Keratinocyte (primary cell): Measurements from ENCODE around the gene PRADC1. TPM values are rescaled to one million over a fixed set of nuclear protein-coding genes. Genes with fewer than 3 reads are reported as not detected.
"Not testable (repeated sequence)": the region's sequence is repeated elsewhere in the genome, so short reads cannot be mapped to it uniquely, and the experiment has no call there.

ENCODE experiments used
- DNase-seq: peaks from one replicate; pipeline ENCODE4 v3.0.0-alpha.2; 2011; ENCODE audit warnings: low read depth, missing footprints, low spot score
- FAIRE-seq: peaks from 2 replicates; lab custom pipeline; 2011; peaks lifted over from hg19 to GRCh38; lab: Jason Lieb, UNC
- H2AFZ ChIP-seq: 2 replicates; pipeline ENCODE4 v1.6.0; 2012; ENCODE audit warnings: low read length, control low read depth, inconsistent platforms; ENCODE audit not compliant: control insufficient read depth
- H3K27ac ChIP-seq: 2 replicates; pipeline ENCODE4 v1.5.1; 2011; ENCODE audit warnings: low read length; ENCODE audit not compliant: control insufficient read depth, insufficient read depth
- H3K27me3 ChIP-seq: 3 replicates; pipeline ENCODE4 v1.6.0; 2011; ENCODE audit warnings: low read length; ENCODE audit not compliant: control insufficient read depth, insufficient read depth; ENCODE audit errors: extremely low read depth
- H3K36me3 ChIP-seq, 2 experiments: 2 replicates in 1 of 2; 3 replicates in 1 of 2; pipeline ENCODE4 v1.5.1; 2011; ENCODE audit warnings: low read length in 2 of 2, mild to moderate bottlenecking in 1 of 2; ENCODE audit not compliant: control insufficient read depth in 2 of 2, insufficient read depth in 2 of 2; ENCODE audit errors: extremely low read depth in 1 of 2
- H3K4me1 ChIP-seq: 3 replicates; pipeline ENCODE4 v1.5.1; 2011; ENCODE audit warnings: low read length; ENCODE audit not compliant: control insufficient read depth, insufficient read depth; ENCODE audit errors: extremely low read depth
- H3K4me2 ChIP-seq: 3 replicates; pipeline ENCODE4 v1.6.0; 2011; ENCODE audit warnings: low read depth, low read length; ENCODE audit not compliant: control insufficient read depth, insufficient read depth; ENCODE audit errors: extremely low read depth
- H3K4me3 ChIP-seq, 3 experiments: fragments of 200-600 bp in 1 of 3; sonication (generic) in 1 of 3; 2 replicates in 2 of 3; 3 replicates in 1 of 3; pipeline ENCODE4 v1.5.1; 2011 to 2016; ENCODE audit warnings: low read length in 3 of 3, mild to moderate bottlenecking in 3 of 3, control low read depth in 2 of 3, inconsistent platforms in 1 of 3, low read depth in 1 of 3, mixed read lengths in 1 of 3, mixed run types in 1 of 3, moderate library complexity in 1 of 3; ENCODE audit not compliant: control insufficient read depth in 2 of 3, insufficient read depth in 2 of 3; ENCODE audit errors: extremely low read depth in 1 of 3
- H3K79me2 ChIP-seq: 2 replicates; pipeline ENCODE4 v1.6.0; 2012; ENCODE audit warnings: low read length; ENCODE audit not compliant: control insufficient read depth, insufficient read depth
- H3K9ac ChIP-seq: 3 replicates; pipeline ENCODE4 v1.6.0; 2011; ENCODE audit warnings: low read length; ENCODE audit not compliant: control insufficient read depth, insufficient read depth; ENCODE audit errors: extremely low read depth
- H3K9me1 ChIP-seq: 3 replicates; pipeline ENCODE4 v1.6.0; 2011; ENCODE audit warnings: low read length; ENCODE audit not compliant: control insufficient read depth, insufficient read depth; ENCODE audit errors: extremely low read depth
- H3K9me3 ChIP-seq: 2 replicates; pipeline ENCODE4 v1.5.1; 2012; ENCODE audit warnings: low read depth, low read length; ENCODE audit not compliant: control insufficient read depth
- H4K20me1 ChIP-seq: 3 replicates; pipeline ENCODE4 v1.6.0; 2011; ENCODE audit warnings: low read length; ENCODE audit not compliant: control insufficient read depth, insufficient read depth; ENCODE audit errors: extremely low read depth
- EZH2 ChIP-seq: IDR thresholded peaks from one replicate; pipeline ENCODE4 v1.6.1; 2012; ENCODE audit warnings: inconsistent platforms, mild to moderate bottlenecking, low read length, moderate library complexity
- dilution Hi-C: fragments of 300-500 bp; cut with MboI; formaldehyde crosslinking; loops from one replicate; pipeline ENCODE4 v1.7.0; 2020; ENCODE audit warnings: low sequenced_read_pairs; ENCODE audit not compliant: extremely low pct_ligation_motif_present
- polyA plus RNA-seq, 5 experiments: library from polyadenylated mRNA; depleted of rRNA in 3 of 5; stranded (reverse) in 3 of 5; stranded (forward) in 1 of 5; unstranded in 1 of 5; fragments of >200 nt; gene quantifications; 1 replicate in 1 of 5; 2 replicates in 3 of 5; 3 replicates in 1 of 5; pipeline versions ENCODE4 v1.2.1 to v1.2.3, GENCODE V29; 2011 to 2012; ENCODE audit warnings: missing spikeins in 2 of 5, low read depth in 1 of 5, low replicate concordance in 1 of 5
- TF ChIP-seq, protein P1 (sequence below), 3 experiments: IDR thresholded peaks in 1 of 3; conservative IDR thresholded peaks in 1 of 3; optimal IDR thresholded peaks in 1 of 3; 2 replicates in 2 of 3; 3 replicates in 1 of 3; pipeline versions ENCODE3 to v1.5.1; 2011; ENCODE audit warnings: low read length in 3 of 3, mild to moderate bottlenecking in 3 of 3, moderate library complexity in 2 of 3, control low read depth in 1 of 3, inconsistent platforms in 1 of 3; ENCODE audit not compliant: insufficient read depth in 2 of 3; ENCODE audit errors: extremely low read depth in 1 of 3

Gene PRADC1
- polyA plus RNA-seq, 1 donor (not counting 4 experiments of a cell fraction or from before 2014, with no cell fraction given), result 8.2 TPM

DNA sequence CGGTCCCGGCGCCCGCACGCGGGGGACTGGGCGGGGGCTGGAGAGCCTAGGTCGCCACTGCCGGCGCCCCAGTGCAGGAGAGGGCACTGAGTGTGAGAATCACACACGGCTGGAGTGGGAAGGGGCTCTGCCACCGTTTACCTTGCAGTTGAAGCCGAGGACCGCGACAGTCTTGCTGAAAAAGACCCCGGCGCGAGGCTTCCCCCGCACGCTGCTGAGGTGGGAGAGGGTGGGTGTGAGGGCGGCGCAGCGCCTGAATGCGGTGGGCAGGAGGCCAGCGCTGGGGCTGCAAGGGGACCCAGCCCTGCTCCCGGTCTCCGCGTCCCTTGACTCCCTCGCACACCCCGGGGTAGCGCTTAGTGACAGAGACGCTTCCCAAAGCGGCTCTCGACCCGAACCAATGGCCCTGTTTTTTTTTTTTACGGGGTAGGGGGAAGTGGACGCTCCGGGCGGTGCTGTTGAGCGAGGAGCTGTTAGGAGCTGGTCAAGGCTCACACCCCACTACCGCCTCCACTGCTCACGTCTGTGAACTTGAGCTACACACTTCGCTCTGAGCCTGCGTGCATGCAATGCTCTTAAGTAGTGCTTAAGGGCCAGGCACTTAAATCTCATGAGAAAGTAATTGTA lies 29.9 kb downstream of the PRADC1 start:
- no peaks in the 10 kb centered on the region for H3K9me1 ChIP-seq
- no peak overlapping the region for H3K9ac ChIP-seq
- no peaks in the 10 kb centered on the region for H3K79me2 ChIP-seq
- H3K4me1 ChIP-seq, result peaks cover 6% of the 10 kb centered on the region
- no peak overlapping the region for H2AFZ ChIP-seq
- FAIRE-seq, result no peak
- H3K4me3 ChIP-seq, result no peak overlapping the region
- dilution Hi-C loops, result no loop called here
- no peak for DNase-seq
- TF ChIP-seq EZH2, result peak; percentile 94
- TF ChIP-seq, protein P1, sequence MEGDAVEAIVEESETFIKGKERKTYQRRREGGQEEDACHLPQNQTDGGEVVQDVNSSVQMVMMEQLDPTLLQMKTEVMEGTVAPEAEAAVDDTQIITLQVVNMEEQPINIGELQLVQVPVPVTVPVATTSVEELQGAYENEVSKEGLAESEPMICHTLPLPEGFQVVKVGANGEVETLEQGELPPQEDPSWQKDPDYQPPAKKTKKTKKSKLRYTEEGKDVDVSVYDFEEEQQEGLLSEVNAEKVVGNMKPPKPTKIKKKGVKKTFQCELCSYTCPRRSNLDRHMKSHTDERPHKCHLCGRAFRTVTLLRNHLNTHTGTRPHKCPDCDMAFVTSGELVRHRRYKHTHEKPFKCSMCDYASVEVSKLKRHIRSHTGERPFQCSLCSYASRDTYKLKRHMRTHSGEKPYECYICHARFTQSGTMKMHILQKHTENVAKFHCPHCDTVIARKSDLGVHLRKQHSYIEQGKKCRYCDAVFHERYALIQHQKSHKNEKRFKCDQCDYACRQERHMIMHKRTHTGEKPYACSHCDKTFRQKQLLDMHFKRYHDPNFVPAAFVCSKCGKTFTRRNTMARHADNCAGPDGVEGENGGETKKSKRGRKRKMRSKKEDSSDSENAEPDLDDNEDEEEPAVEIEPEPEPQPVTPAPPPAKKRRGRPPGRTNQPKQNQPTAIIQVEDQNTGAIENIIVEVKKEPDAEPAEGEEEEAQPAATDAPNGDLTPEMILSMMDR (optimal IDR thresholded peaks at IDR 0.05 in 1 of 3, IDR thresholded peaks at IDR 0.05 in 1 of 3, conservative IDR thresholded peaks at IDR 0.05 in 1 of 3; ENCODE audit: extremely low read depth in 1 of 3, insufficient read depth in 2 of 3, low read length in 3 of 3), result no peak
- H3K4me2 ChIP-seq, result peak overlapping the region; percentile 66
- H3K27ac ChIP-seq, result no peak overlapping the region
- no peaks in the 10 kb centered on the region for H3K9me3 ChIP-seq
- H3K36me3 ChIP-seq, result no peaks in the 10 kb centered on the region
- peaks cover 33% of the 10 kb centered on the region for H3K27me3 ChIP-seq
- H4K20me1 ChIP-seq, result no peaks in the 10 kb centered on the region

GRCh38 chr2:73202156-73203054 lies 30.6 kb downstream of the PRADC1 start, which contains the start of gene NOTO:
Gene NOTO (plus strand): TSS chr2:73202574. CDS start chr2:73202667, 93 bp downstream.
- Histone ChIP-seq H3K9me1 (no peaks in the 10 kb centered on the region), H3K27ac (no peak within 1 kb of the TSS), H3K9me3 (no peaks in the 10 kb centered on the region), H4K20me1 (no peaks in the 10 kb centered on the region), H3K79me2 (no peaks in the 10 kb centered on the region), H3K9ac (no peak within 1 kb of the TSS), H2AFZ (peak within 1 kb of the TSS; percentile 52), H3K4me3 (peak within 1 kb of the TSS; percentile 14 to 42 (median 29)), H3K4me2 (peak within 1 kb of the TSS; percentile 66), H3K4me1 (peaks cover 14% of the 10 kb centered on the region), H3K36me3 (no peaks in the 10 kb centered on the region), H3K27me3 (peaks cover 33% of the 10 kb centered on the region)
- FAIRE-seq (no peak), DNase-seq (no peak)
- dilution Hi-C loops, result no loop called here
- TF ChIP-seq, protein P1 (optimal IDR thresholded peaks at IDR 0.05 in 1 of 3, IDR thresholded peaks at IDR 0.05 in 1 of 3, conservative IDR thresholded peaks at IDR 0.05 in 1 of 3; ENCODE audit: extremely low read depth in 1 of 3, insufficient read depth in 2 of 3, low read length in 3 of 3), result no peak
- no peak for TF ChIP-seq EZH2

- dilution Hi-C loops, H3K4me2 ChIP-seq, H3K27ac ChIP-seq, FAIRE-seq, H3K9ac ChIP-seq, H3K9me1 ChIP-seq, H3K9me3 ChIP-seq, H3K36me3 ChIP-seq, DNase-seq, H4K20me1 ChIP-seq, H3K4me3 ChIP-seq, H2AFZ ChIP-seq, H3K79me2 ChIP-seq: not testable (repeated sequence)
- Histone ChIP-seq H3K27me3 (peaks cover 33% of the 10 kb centered on the region), H3K4me1 (peaks cover 20% of the 10 kb centered on the region)
These were observed 32.8 kb downstream of the PRADC1 start for GRCh38 chr2:73200281-73200680.
